Heart right ventricle (tissue), 16 donors: ENCODE measurements around the gene CPD. TPM values are rescaled to one million over a fixed set of nuclear protein-coding genes. Genes with fewer than 3 reads are reported as not detected.
A peak's percentile ranks its signal among the peaks of the same experiment; 100 is the strongest.

Experiments used
- ATAC-seq, 8 donors: fragments of 200-7000 bp; cut with Tn5 transposase; one replicate each; pipeline ENCODE4 v1.9.1; 2020; ENCODE audit warnings: mild to moderate bottlenecking in 8 of 8, moderate library complexity in 8 of 8, moderate number of reproducible peaks in 1 of 8
- DNase-seq, 2 donors: peaks; one replicate each; pipeline ENCODE4 v3.0.0-alpha.2; 2020
- H3K27ac ChIP-seq, 10 donors: fragments of 200-600 bp; sonication (generic) in 2 of 10; one replicate each; pipeline versions ENCODE4 v1.5.0 to v1.8.0; 2020 to 2022; ENCODE audit warnings: mild to moderate bottlenecking in 3 of 10
- H3K27me3 ChIP-seq, 7 donors: fragments of 200-600 bp; one replicate each; pipeline ENCODE4 v1.8.0; 2021 to 2022; ENCODE audit warnings: mild to moderate bottlenecking in 2 of 7
- H3K36me3 ChIP-seq, 9 donors: fragments of 200-600 bp; sonication (generic) in 1 of 9; one replicate each; pipeline versions ENCODE4 v1.5.0 to v1.8.0; 2020 to 2022; ENCODE audit warnings: mild to moderate bottlenecking in 2 of 9
- H3K4me1 ChIP-seq, 9 donors: fragments of 200-600 bp; sonication (generic) in 1 of 9; one replicate each; pipeline versions ENCODE4 v1.5.0 to v1.8.0; 2020 to 2022; ENCODE audit warnings: mild to moderate bottlenecking in 4 of 9
- H3K4me3 ChIP-seq, 10 donors: fragments of 200-600 bp; sonication (generic) in 2 of 10; one replicate each; pipeline versions ENCODE4 v1.5.0 to v1.8.0; 2020 to 2022; ENCODE audit warnings: mild to moderate bottlenecking in 7 of 10, moderate library complexity in 2 of 10
- H3K9me3 ChIP-seq, 11 donors: fragments of 200-600 bp in 10 of 11; sonication (generic) in 2 of 11; one replicate each; pipeline versions ENCODE4 v1.5.0 to v1.8.0; 2013 to 2022; ENCODE audit warnings: mild to moderate bottlenecking in 2 of 11, control low read depth in 1 of 11, moderate library complexity in 1 of 11
- WGBS, 2 donors: extraction: QIAGEN DNeasy Blood & Tissue Kit; methylation state at CpG; one replicate each; pipeline ENCODE4 v1.1.7; 2013; ENCODE audit warnings: inconsistent platforms in 1 of 2; 5-methylcytosine and 5-hydroxymethylcytosine counted together
- intact Hi-C, 10 donors: fragments of 100-400 bp; cut with DNase I; formaldehyde crosslinking; loops; one replicate each; pipeline versions ENCODE4 v1.11.1 to v1.14.2; 2022
- polyA plus RNA-seq, 2 donors: library from polyadenylated mRNA; stranded (reverse); fragments of 200-250 nt; gene quantifications; one replicate each; pipeline ENCODE4 v1.2.3, GENCODE V29; 2013
- total RNA-seq, 10 donors: library from RNA; stranded (reverse); fragmentation: NEBNext Ultra II Directional in 3 of 10; extraction: Animal tissue kit (Norgen Biotek cat#: 25700) in 3 of 10; gene quantifications; one replicate each; pipeline versions ENCODE4 v1.2.1 to v1.2.4, GENCODE V29; 2021 to 2023
- TF ChIP-seq, protein P1 (sequence below), 9 donors: fragments of 200-600 bp; sonication (generic) in 2 of 9; IDR thresholded peaks; one replicate each; pipeline versions ENCODE4 v1.5.0 to v1.8.0; 2021 to 2022; ENCODE audit warnings: antibody characterized with exemption in 9 of 9, mild to moderate bottlenecking in 5 of 9, moderate library complexity in 1 of 9
- donor health status: Arrhythmogenic right ventricular cardiomyopathy.
- donor health status: ischemic (EF 13 %, LVEDD 7.1; RV severe dilation, severe dysfunction).
- donor health status: healthy with polysubstance abuse.
- donor health status: DM: no; HTN: yes; CAD: no.
- donor health status: DM: no; HTN: no; CAD: no.
- donor health status: ischemic (EF 25% LVEDD 6.9; RV normal size, moderate dysfunction).
- donor health status: ischemic (EF 25% LVEDD 5.7; RV mildly dilated, moderate dysfunction).
- donor health status: healthy.
- donor health status: DM: yes; HTN: yes; CAD: no.
- donor health status: Ischemic cardiomyopathy.
- donor health status: ischemic (EF 35%, LVEDD 5.7; RV mildly dilated, moderate dysfunction).
- donor health status: nonischemic (EF 11% LVEDD 7.7; RV severe dilation, severe dysfunction).
- donor health status: DM: yes; HTN: yes; CAD: no.
- donor health status: PGD.
- donor health status: ischemic (EF 29% LVEDD 5.4; RV normal size, mild dysfunction).
- donor health status: nonischemic (EF 23%, LVEDD 6.1; RV moderate dilation, normal function).

Gene CPD
- total and polyA plus RNA-seq, 12 donors: 4.2 to 44.0 (median 22.6) TPM

DNA sequence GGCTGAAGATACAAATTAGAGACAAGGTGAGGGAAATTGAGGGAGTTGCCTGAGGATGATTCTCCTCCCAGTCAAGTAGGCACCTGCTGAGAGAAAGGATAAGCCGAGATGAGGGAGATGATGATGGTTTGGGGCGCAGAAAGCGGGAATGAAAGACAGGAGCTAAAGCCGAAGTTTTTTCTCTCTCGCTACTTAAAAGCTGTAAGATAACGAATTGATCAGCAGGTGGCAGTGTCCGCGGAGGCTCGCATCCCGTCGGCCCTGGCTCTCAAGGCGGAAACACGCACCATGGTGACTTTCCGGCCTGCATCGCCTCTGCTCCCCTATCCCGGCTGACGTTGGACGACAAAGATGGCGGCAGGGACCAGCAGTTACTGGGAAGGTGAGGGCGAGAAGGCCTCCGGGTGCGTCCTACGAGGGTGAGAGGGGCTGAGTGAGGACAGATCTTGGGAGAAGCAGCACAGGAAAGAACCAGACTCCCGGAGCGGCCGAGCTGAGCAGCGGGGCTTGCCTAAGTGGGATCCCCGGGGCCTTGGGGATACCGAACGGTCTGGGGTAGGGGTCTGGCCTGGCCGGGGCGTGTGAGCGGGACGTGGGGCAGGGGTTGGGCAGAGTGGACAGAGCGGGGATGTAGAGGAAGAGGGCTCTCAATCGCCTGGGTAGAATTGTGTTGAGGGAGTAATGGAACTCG, 98.5 kb downstream of the CPD start, which contains the start of gene GOSR1:
Gene GOSR1, plus strand, starts transcription at position 326 of the 691 bp plus-strand sequence. Its CDS starts 26 bp downstream, at position 352.
- no peaks in the 10 kb centered on the region for H3K27me3 ChIP-seq
- WGBS, 2 donors: 1% methylated on average over 37 of the region's 37 CpGs
- H3K27ac ChIP-seq: peak within 1 kb of the TSS; percentile 46 to 98 (median 91)
- TF ChIP-seq, protein P1, sequence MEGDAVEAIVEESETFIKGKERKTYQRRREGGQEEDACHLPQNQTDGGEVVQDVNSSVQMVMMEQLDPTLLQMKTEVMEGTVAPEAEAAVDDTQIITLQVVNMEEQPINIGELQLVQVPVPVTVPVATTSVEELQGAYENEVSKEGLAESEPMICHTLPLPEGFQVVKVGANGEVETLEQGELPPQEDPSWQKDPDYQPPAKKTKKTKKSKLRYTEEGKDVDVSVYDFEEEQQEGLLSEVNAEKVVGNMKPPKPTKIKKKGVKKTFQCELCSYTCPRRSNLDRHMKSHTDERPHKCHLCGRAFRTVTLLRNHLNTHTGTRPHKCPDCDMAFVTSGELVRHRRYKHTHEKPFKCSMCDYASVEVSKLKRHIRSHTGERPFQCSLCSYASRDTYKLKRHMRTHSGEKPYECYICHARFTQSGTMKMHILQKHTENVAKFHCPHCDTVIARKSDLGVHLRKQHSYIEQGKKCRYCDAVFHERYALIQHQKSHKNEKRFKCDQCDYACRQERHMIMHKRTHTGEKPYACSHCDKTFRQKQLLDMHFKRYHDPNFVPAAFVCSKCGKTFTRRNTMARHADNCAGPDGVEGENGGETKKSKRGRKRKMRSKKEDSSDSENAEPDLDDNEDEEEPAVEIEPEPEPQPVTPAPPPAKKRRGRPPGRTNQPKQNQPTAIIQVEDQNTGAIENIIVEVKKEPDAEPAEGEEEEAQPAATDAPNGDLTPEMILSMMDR (IDR thresholded peaks at IDR 0.05): peak; percentile 70 to 92 (median 79)
- peaks cover 0 to 34% (median 26%) of the 10 kb centered on the region in 9 donors for H3K4me1 ChIP-seq
- ATAC-seq (peak; percentile 98 to 100 (median 100)), DNase-seq (peak; percentile 90 to 96)
- intact Hi-C loops: loop anchor here in 6 of 10 donors (1.0 to 10.0 kb wide), 7 partner anchors 100 to 345 kb away; partner anchors contain the start of genes CPD (in 1 of the 6) and CRLF3 (in 1 of the 6)
- H3K36me3 ChIP-seq: peaks cover 0 to 35% (median 21%) of the 10 kb centered on the region in 9 donors
- H3K4me3 ChIP-seq: peak within 1 kb of the TSS; percentile 51 to 92 (median 87)
- no peaks in the 10 kb centered on the region for H3K9me3 ChIP-seq

- ATAC-seq (peak in 6 of 8 donors; percentile 10 to 28 (median 24)), DNase-seq (no peak)
- H3K4me3 ChIP-seq: peak overlapping the region; percentile 51 to 92 (median 87)
- TF ChIP-seq, protein P1 (IDR thresholded peaks at IDR 0.05): no peak
- intact Hi-C loops: loop anchor here in 6 of 10 donors (1.0 to 10.0 kb wide), 7 partner anchors 100 to 345 kb away; partner anchors contain the start of genes CPD (in 1 of the 6) and CRLF3 (in 1 of the 6)
- 0 to 1% methylated on average over 9 of the region's 9 CpGs for WGBS, 2 donors
- H3K4me1 ChIP-seq: peaks cover 0 to 32% (median 25%) of the 10 kb centered on the region in 9 donors
- peaks cover 0 to 40% (median 21%) of the 10 kb centered on the region in 9 donors for H3K36me3 ChIP-seq
- H3K27ac ChIP-seq: peak overlapping the region; percentile 46 to 98 (median 91)
- H3K9me3 ChIP-seq: no peaks in the 10 kb centered on the region
- no peaks in the 10 kb centered on the region for H3K27me3 ChIP-seq
Measured at GRCh38 chr17:30477774-30478115, 99.0 kb downstream of the CPD start.

- ATAC-seq: peak in 2 of 8 donors; percentile 51 to 53
- H3K27me3 ChIP-seq: no peaks in the 10 kb centered on the region
- TF ChIP-seq, protein P1 (IDR thresholded peaks at IDR 0.05): no peak
- DNase-seq: no peak
- peaks cover 0 to 28% (median 21%) of the 10 kb centered on the region in 9 donors for H3K4me1 ChIP-seq
- no peak overlapping the region for H3K4me3 ChIP-seq
- H3K9me3 ChIP-seq: no peaks in the 10 kb centered on the region
- intact Hi-C loops: no loop called here
- H3K27ac ChIP-seq: peak overlapping the region in 5 of 10 donors; percentile 5 to 60 (median 47)
- H3K36me3 ChIP-seq: peaks cover 0 to 88% (median 52%) of the 10 kb centered on the region in 9 donors
Measured at GRCh38 chr17:30482555-30482954, 103.8 kb downstream of the CPD start.

GRCh38 chr17:30483159-30483558, 104.4 kb downstream of the CPD start:
- peak overlapping the region in 5 of 10 donors; percentile 5 to 60 (median 47) for H3K27ac ChIP-seq
- peaks cover 0 to 94% (median 58%) of the 10 kb centered on the region in 9 donors for H3K36me3 ChIP-seq
- intact Hi-C loops: no loop called here
- TF ChIP-seq, protein P1 (IDR thresholded peaks at IDR 0.05): no peak
- H3K27me3 ChIP-seq: no peaks in the 10 kb centered on the region
- H3K9me3 ChIP-seq: no peaks in the 10 kb centered on the region
- no peak for DNase-seq
- peaks cover 0 to 24% (median 18%) of the 10 kb centered on the region in 9 donors for H3K4me1 ChIP-seq
- 97 to 98% methylated on average over 1 of the region's 1 CpG for WGBS, 2 donors
- ATAC-seq: no peak
- no peak overlapping the region for H3K4me3 ChIP-seq
